OCI-LY1 (cell line): ENCODE measurements around the gene P2RY2.

Source experiments
- H2AFZ ChIP-seq: fragments of 200-600 bp; sonication (generic), shearing (Covaris generic); 2 replicates; pipeline ENCODE4 v1.6.0; 2014; ENCODE audit warnings: antibody characterized with exemption, mild to moderate bottlenecking, low read length
- H3F3A ChIP-seq: fragments of 200-600 bp; sonication (generic), shearing (Covaris generic); 2 replicates; pipeline ENCODE4 v1.6.0; 2014; ENCODE audit warnings: mild to moderate bottlenecking, antibody characterized with exemption, low read length, moderate library complexity; ENCODE audit not compliant: insufficient read depth
- H3K27ac ChIP-seq: fragments of 200-600 bp; sonication (generic); 2 replicates; pipeline ENCODE4 v1.5.1; 2014; ENCODE audit warnings: low read length, mixed run types, mild to moderate bottlenecking, low read depth; ENCODE audit not compliant: poor library complexity, severe bottlenecking
- H3K27me3 ChIP-seq: fragments of 200-600 bp; sonication (generic); 2 replicates; pipeline ENCODE4 v1.6.0; 2014; ENCODE audit warnings: antibody characterized with exemption, mild to moderate bottlenecking, low read length, moderate library complexity; ENCODE audit not compliant: insufficient read depth
- H3K36me3 ChIP-seq: fragments of 200-600 bp; sonication (generic); 2 replicates; pipeline ENCODE4 v1.6.1; 2014; ENCODE audit warnings: mild to moderate bottlenecking, antibody characterized with exemption, low read length, moderate library complexity, mixed read lengths; ENCODE audit not compliant: insufficient read depth
- H3K4me1 ChIP-seq: fragments of 200-600 bp; sonication (generic); 2 replicates; pipeline ENCODE4 v1.5.1; 2014; ENCODE audit warnings: mild to moderate bottlenecking, low read length, moderate library complexity; ENCODE audit not compliant: insufficient read depth, severe bottlenecking
- H3K4me2 ChIP-seq: fragments of 200-600 bp; sonication (generic), shearing (Covaris generic); 2 replicates; pipeline ENCODE4 v1.6.1; 2014; ENCODE audit warnings: low read length
- H3K4me3 ChIP-seq: fragments of 200-600 bp; sonication (generic); 2 replicates; pipeline ENCODE4 v1.5.1; 2014; ENCODE audit warnings: low read length, low read depth, mild to moderate bottlenecking, mixed read lengths; ENCODE audit not compliant: poor library complexity, severe bottlenecking
- H3K79me2 ChIP-seq: fragments of 200-600 bp; shearing (Covaris generic); 2 replicates; pipeline ENCODE4 v1.6.1; 2016; ENCODE audit warnings: mixed run types, low read length, mixed read lengths; ENCODE audit not compliant: insufficient read depth
- H3K9ac ChIP-seq: fragments of 200-600 bp; sonication (generic), shearing (Covaris generic); 2 replicates; pipeline ENCODE4 v1.6.1; 2014; ENCODE audit warnings: mild to moderate bottlenecking, low read length, mixed read lengths
- H3K9me2 ChIP-seq: fragments of 200-600 bp; sonication (generic), shearing (Covaris generic); 2 replicates; pipeline ENCODE4 v1.6.1; 2014; ENCODE audit warnings: low read depth, mild to moderate bottlenecking, low read length, mixed read lengths
- H3K9me3 ChIP-seq: fragments of 200-600 bp; shearing (Covaris generic); 2 replicates; pipeline ENCODE4 v1.6.1; 2014; ENCODE audit warnings: low read length, mixed read lengths
- H4K20me1 ChIP-seq: fragments of 200-600 bp; sonication (generic), shearing (Covaris generic); 2 replicates; pipeline ENCODE4 v1.6.0; 2016; ENCODE audit warnings: mild to moderate bottlenecking, low read length; ENCODE audit not compliant: insufficient read depth
- EZH2 ChIP-seq: fragments of 200-600 bp; sonication (generic), shearing (Covaris generic); IDR thresholded peaks from 2 replicates; pipeline ENCODE4 v1.8.0; 2017; ENCODE audit warnings: borderline replicate concordance, mixed run types, mild to moderate bottlenecking, antibody characterized with exemption, low read length, moderate library complexity, mixed read lengths
- TF ChIP-seq, protein P1 (sequence below): fragments of 200-600 bp; sonication (generic), shearing (Covaris generic); IDR thresholded peaks from 2 replicates; pipeline ENCODE4 v1.5.1; 2017; ENCODE audit warnings: mild to moderate bottlenecking, antibody characterized with exemption, low read length, moderate library complexity, mixed read lengths

P2RY2 gene

DNA sequence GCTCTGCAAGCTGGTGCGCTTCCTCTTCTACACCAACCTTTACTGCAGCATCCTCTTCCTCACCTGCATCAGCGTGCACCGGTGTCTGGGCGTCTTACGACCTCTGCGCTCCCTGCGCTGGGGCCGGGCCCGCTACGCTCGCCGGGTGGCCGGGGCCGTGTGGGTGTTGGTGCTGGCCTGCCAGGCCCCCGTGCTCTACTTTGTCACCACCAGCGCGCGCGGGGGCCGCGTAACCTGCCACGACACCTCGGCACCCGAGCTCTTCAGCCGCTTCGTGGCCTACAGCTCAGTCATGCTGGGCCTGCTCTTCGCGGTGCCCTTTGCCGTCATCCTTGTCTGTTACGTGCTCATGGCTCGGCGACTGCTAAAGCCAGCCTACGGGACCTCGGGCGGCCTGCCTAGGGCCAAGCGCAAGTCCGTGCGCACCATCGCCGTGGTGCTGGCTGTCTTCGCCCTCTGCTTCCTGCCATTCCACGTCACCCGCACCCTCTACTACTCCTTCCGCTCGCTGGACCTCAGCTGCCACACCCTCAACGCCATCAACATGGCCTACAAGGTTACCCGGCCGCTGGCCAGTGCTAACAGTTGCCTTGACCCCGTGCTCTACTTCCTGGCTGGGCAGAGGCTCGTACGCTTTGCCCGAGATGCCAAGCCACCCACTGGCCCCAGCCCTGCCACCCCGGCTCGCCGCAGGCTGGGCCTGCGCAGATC is 16.5 kb downstream of the P2RY2 start:
- Histone ChIP-seq H3K9me2 (no peaks in the 10 kb centered on the region), H4K20me1 (no peaks in the 10 kb centered on the region), H3K79me2 (no peaks in the 10 kb centered on the region), H3F3A (no peaks in the 10 kb centered on the region), H3K27me3 (peaks cover 8% of the 10 kb centered on the region; the same call in 1 of the 2 replicates), H3K4me3 (no peak overlapping the region), H2AFZ (no peak overlapping the region), H3K9ac (no peak overlapping the region), H3K4me2 (no peak overlapping the region), H3K4me1 (no peaks in the 10 kb centered on the region), H3K36me3 (no peaks in the 10 kb centered on the region), H3K27ac (no peak overlapping the region), H3K9me3 (no peaks in the 10 kb centered on the region)
- TF ChIP-seq, protein P1, sequence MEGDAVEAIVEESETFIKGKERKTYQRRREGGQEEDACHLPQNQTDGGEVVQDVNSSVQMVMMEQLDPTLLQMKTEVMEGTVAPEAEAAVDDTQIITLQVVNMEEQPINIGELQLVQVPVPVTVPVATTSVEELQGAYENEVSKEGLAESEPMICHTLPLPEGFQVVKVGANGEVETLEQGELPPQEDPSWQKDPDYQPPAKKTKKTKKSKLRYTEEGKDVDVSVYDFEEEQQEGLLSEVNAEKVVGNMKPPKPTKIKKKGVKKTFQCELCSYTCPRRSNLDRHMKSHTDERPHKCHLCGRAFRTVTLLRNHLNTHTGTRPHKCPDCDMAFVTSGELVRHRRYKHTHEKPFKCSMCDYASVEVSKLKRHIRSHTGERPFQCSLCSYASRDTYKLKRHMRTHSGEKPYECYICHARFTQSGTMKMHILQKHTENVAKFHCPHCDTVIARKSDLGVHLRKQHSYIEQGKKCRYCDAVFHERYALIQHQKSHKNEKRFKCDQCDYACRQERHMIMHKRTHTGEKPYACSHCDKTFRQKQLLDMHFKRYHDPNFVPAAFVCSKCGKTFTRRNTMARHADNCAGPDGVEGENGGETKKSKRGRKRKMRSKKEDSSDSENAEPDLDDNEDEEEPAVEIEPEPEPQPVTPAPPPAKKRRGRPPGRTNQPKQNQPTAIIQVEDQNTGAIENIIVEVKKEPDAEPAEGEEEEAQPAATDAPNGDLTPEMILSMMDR, result no peak
- no peak for TF ChIP-seq EZH2

DNA sequence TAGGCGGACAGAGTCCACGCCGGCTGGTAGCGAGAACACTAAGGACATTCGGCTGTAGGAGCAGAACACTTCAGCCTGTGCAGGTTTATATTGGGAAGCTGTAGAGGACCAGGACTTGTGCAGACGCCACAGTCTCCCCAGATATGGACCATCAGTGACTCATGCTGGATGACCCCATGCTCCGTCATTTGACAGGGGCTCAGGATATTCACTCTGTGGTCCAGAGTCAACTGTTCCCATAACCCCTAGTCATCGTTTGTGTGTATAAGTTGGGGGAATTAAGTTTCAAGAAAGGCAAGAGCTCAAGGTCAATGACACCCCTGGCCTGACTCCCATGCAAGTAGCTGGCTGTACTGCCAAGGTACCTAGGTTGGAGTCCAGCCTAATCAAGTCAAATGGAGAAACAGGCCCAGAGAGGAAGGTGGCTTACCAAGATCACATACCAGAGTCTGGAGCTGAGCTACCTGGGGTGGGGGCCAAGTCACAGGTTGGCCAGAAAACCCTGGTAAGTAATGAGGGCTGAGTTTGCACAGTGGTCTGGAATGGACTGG is 17.2 kb downstream of the P2RY2 start:
- TF ChIP-seq, protein P1, result no peak
- TF ChIP-seq EZH2, result no peak
- no peaks in the 10 kb centered on the region for H3K9me2 ChIP-seq
- no peak overlapping the region for H2AFZ ChIP-seq

DNA sequence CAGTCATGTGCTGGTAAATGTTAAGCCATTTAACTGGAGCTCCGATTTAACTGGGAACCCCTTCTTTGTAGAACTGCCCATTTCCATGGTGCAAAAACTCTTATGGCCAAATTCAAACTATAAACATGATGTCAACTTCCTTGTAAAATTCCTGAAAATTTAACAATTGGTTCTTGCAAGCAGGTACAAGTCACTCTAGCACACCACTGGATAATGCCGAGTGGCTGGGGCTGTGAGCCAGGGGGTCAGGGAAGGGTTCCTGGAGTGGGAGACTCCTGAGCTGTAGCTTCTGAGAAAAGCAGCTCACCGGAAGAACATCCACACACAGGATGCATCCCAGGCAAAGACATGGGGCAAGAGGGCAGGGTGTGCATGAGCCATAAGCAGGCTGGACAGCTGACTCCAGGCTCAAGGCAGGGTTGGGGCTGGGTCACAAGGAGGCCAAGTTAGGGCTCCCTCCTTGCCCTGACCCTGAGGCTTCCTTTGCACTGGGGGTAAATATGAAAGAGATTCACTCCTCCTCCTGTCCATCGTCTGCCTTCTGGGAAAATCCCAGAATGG is 18.2 kb downstream of the P2RY2 start:
- H3K9me2 ChIP-seq, result no peaks in the 10 kb centered on the region
- H3F3A ChIP-seq, result no peaks in the 10 kb centered on the region
- no peaks in the 10 kb centered on the region for H3K9me3 ChIP-seq
- no peak overlapping the region for H3K9ac ChIP-seq
- TF ChIP-seq EZH2, result no peak
- TF ChIP-seq, protein P1, result no peak
- H4K20me1 ChIP-seq, result no peaks in the 10 kb centered on the region
- H3K79me2 ChIP-seq, result no peaks in the 10 kb centered on the region
- H3K27me3 ChIP-seq, result peaks cover 8% of the 10 kb centered on the region; the same call in 1 of the 2 replicates
- H3K27ac ChIP-seq, result no peak overlapping the region
- no peak overlapping the region for H3K4me3 ChIP-seq
- no peaks in the 10 kb centered on the region for H3K36me3 ChIP-seq
- H3K4me2 ChIP-seq, result no peak overlapping the region
- no peak overlapping the region for H2AFZ ChIP-seq
- H3K4me1 ChIP-seq, result no peaks in the 10 kb centered on the region

More for the DNA sequence above, 17.2 kb downstream of the P2RY2 start:
- H3K27me3 ChIP-seq, result peaks cover 8% of the 10 kb centered on the region; the same call in 1 of the 2 replicates
- H3K79me2 ChIP-seq, result no peaks in the 10 kb centered on the region
- no peaks in the 10 kb centered on the region for H3F3A ChIP-seq
- no peaks in the 10 kb centered on the region for H4K20me1 ChIP-seq
- H3K4me2 ChIP-seq, result no peak overlapping the region
- H3K9me3 ChIP-seq, result no peaks in the 10 kb centered on the region
- no peaks in the 10 kb centered on the region for H3K4me1 ChIP-seq
- no peak overlapping the region for H3K4me3 ChIP-seq
- no peaks in the 10 kb centered on the region for H3K36me3 ChIP-seq
- H3K27ac ChIP-seq, result no peak overlapping the region
- H3K9ac ChIP-seq, result no peak overlapping the region
